Measurements from ENCODE around the gene ENC1.

Gene ENC1

DNA sequence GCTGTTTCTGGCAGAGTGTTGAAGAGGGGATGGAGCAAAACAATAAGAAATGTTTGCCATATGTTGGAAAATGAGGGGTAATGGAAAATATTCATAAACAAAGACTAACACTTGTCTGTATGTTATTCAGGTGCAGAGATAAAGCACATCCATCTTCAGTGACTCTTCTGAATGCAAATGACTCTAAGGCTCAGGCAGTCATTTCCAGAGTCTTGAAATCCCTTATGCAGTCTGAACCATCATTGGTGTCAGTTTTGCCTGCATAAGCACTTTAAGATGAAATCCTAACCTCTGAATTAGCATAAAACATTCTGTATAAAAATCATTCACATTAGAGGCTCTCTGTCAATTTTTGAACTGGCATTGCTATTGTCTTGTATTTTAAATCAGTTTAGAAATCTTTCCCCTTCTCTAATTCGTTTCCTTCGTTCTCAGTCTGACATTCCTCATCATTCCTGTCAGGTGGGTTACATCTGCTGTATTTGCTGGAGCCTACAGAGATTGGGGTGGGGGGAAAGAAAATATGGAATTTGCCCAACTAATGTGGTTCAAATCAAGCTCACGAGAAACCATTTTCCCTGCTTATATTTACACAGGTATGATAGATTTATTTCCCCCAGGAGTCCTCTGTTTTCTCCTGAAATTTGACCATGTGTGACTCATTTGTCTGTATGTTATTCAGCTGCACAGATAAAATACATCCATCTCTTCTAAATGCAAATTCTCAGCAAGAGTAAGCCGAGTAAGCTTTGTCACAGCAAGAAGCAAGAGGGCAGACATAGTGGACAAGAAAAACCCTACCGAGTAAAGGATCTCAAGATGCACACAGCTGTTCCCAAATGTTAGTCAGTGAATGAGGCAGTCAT lies 31.6 kb downstream of the ENC1 start:
- DNase-seq (ENCODE audit: low read depth): no peak

DNA sequence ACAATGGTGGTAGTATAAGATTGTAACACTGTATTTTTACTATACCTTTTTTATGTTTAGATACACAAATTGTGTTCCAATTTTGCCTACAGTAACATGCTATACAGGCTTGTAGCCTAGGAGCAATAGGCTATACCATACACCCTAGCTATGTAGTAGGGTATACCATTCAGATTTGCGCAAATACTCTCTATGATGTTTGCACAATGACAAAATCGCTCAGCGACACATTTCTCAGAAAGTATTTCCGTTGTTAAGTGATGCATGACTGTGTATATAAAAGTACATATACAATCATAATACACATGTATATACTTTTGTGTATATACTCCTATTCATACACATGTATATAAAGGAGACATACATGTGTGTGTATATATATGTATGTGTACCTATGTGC lies 34.8 kb downstream of the ENC1 start:
- DNase-seq (ENCODE audit: low read depth): no peak

DNA sequence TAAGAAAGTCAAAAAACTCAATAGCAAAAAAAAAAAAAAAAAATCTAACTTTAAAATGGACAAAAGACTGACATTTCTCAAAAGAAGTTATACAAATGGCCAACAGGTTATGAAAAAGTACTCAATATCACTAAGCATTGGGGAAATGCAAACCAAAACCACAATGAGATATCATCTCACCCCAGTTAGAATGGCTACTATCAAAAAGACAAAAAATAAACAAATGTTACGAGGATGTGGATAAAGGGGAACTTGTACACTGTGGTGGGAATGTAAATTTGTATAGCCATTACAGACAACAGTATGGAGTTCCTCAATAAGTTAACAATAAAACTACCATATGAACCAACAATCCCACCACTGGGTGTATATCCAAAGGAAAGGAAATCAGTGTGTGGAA lies 37.2 kb downstream of the ENC1 start:
- DNase-seq (ENCODE audit: low read depth): no peak

- DNase-seq (ENCODE audit: low read depth): no peak
Measured at GRCh38 chr5:74599148-74599547, 41.4 kb downstream of the ENC1 start.

GRCh38 chr5:74598731-74599130 lies 41.8 kb downstream of the ENC1 start:
- no peak for DNase-seq (ENCODE audit: low read depth)

DNA sequence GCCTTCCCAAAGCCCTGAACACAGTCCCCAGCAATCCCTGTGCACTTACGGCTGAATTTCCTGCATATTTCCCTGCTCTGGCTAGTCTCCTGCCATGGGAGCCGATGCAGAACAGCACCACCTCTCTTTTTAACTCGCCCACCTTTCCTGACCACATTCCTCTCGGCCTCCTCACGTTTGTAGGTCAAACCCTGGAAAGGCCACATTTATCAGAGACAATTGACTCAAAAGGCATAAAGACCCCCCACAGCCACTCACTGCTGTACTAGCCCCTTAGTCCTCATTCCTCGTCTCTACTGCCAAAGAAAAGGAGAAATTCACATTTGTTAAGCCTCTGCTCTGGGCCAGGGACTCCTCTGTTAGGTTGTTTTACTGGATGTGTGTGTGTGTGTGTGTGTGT lies 43.6 kb downstream of the ENC1 start:
- no peak for DNase-seq (ENCODE audit: low read depth)

- DNase-seq (ENCODE audit: low read depth): no peak
Measured at GRCh38 chr5:74595143-74595925, 45.2 kb downstream of the ENC1 start.

GRCh38 chr5:74594137-74595040 lies 46.1 kb downstream of the ENC1 start:
- DNase-seq (ENCODE audit: low read depth): no peak

- no peak for DNase-seq (ENCODE audit: low read depth)
Measured at GRCh38 chr5:74589204-74590056, 51.1 kb downstream of the ENC1 start.

DNA sequence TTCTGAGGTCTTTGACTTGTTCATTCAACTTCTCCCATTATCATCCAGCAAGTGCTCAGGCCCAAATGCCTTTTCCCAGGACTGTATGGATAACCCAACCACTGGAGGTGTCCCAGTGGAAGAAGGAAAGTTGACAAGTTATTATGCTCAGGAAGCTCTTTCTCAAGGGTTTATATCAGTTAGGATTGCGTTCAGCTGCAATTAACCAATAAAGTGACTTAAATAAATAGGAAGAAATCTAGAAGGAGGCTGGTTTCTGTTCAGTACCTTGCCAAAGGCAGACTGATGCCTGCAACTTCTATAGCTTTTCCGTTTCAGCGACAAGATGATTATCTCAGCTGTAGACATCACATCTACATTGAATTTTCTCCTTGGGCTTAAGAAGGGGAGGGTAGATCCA lies 52.1 kb downstream of the ENC1 start:
- DNase-seq (ENCODE audit: low read depth): no peak

DNA sequence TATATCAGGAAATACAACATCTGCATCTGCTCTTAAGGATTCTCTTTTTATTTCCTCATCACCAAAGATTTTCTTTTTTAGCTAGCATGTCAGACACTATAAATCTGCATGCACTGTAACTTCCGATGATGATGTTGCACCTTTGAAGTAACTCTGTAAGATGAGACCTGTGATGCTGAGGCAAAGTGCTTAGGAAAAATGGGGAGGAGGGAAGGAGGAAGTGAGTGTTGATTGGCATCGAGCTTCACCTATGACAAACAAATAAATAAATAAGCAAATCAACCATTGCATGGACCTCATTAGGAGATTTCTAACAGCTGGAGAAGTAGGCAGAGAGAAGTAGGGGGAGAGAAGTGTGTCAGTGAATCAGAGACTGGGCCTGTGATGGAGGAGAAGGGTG lies 52.6 kb downstream of the ENC1 start:
- no peak for DNase-seq (ENCODE audit: low read depth)

GRCh38 chr5:74587300-74587699 lies 53.2 kb downstream of the ENC1 start:
- DNase-seq (ENCODE audit: low read depth): no peak

DNA sequence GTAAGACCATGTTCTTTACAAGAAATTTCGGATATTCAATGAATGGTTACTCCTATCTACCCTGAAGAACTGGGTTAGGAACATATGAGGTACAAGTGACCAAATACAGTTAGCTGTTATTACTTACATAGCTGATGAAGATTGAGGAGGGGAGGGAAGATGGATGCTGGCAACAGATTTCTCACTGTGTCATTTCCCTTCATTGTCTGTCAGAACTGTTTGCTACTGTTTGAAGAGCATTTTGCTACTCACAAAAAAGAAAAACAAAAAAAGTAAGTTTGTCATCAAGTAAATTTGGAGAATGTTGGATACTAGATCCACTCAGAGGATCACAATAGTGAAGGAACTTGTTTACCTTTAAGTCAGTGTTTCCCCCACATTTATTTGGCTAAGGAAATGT lies 53.7 kb downstream of the ENC1 start:
- no peak for DNase-seq (ENCODE audit: low read depth)

DNA sequence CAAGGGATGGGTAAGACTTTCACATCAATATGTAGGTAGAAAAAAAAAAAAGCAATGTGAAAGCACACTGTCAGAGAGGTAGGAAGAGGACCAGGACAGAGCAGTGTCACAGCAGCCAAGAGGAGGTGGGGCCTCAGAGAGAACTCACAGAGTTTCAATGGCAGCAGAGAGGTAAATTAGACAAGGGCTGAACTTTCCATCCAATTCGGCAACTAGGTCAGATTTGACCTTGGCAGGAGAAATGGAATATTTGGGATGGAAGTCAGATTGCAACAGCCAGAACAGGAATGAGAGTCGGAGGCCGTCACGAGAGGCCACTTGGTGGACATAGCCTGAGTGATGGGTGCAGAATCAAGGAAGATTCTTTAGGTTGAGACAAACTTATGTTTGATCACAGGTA lies 57.7 kb downstream of the ENC1 start:
- no peak for DNase-seq (ENCODE audit: low read depth)

GRCh38 chr5:74581988-74582365 lies 58.6 kb downstream of the ENC1 start:
- DNase-seq (ENCODE audit: low read depth): no peak

- DNase-seq (ENCODE audit: low read depth): no peak
Measured at GRCh38 chr5:74580729-74581109, 59.8 kb downstream of the ENC1 start.

DNA sequence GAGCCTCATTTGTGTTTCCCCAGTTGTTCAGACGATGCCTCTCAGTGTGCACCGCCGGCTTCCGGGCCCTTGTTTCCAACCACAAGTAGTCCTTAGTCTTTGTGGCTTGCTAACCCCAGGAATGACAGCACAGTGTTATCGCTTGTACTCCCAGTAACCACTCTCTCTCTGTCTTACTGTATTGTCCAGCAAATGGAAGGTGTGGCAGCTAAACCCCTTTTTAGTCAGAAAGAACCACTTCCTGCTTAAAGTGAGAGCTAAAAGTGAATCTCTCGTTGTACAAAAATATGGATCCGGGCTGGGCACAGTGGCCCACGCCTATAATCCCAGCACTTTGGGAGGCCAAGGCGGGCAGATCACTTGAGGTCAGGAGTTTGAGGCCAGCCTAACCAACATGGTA lies 61.3 kb downstream of the ENC1 start:
- peak; percentile 17 for DNase-seq (ENCODE audit: low read depth)

DNA sequence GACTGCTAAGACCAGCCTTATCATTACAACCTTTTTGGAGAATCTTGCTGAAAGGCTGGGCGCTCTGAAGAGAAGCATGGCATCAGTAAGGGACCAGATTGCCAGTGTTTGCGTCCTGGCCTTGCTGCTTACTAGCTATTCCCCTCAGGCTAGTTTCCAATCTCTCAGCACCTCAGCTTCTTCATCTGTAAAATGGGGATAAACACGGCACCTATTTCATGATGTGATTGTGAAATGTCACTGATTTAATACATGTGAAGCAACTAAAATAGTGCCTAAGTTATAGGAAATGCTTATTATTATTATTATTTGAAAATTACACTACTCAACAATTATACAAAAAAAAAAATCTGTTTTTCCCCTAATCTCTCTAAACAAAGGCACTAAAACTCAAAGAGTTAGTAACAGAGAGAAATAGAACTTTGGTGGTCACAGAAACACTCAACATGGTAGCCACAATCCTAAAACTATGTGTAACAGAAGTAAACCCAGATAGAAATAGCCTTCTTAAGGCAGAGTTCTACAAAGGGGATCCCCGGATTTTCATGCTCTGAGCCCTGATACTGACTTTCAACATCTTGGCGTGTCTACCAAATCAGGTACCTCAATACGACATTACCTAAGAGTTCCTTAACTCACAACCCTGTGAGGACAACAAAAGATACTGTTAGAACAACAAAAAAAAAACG lies 62.0 kb downstream of the ENC1 start:
- DNase-seq (ENCODE audit: low read depth): no peak
